Measurements from ENCODE around the gene ZDHHC24. TPM values are rescaled to one million over a fixed set of nuclear protein-coding genes. Genes with fewer than 3 reads are reported as not detected.
"Not testable (repeated sequence)": the region's sequence is repeated elsewhere in the genome, so short reads cannot be mapped to it uniquely, and the experiment has no call there.

Gene ZDHHC24
- total RNA-seq, 1 donor from 2014 or later, result 4.1 TPM

GRCh38 chr11:66589996-66590675, 44.3 kb upstream of the ZDHHC24 start:
- Histone ChIP-seq H3K9ac (no peak overlapping the region), H4K20me1 (ENCODE audit: low read depth) (no peaks in the 10 kb centered on the region), H3F3A (ENCODE audit: low read depth) (peaks cover 10% of the 10 kb centered on the region), H3K4me1 (peaks cover 6% of the 10 kb centered on the region), H3K4me3 (no peak overlapping the region), H3K9me3 (ENCODE audit: low read depth) (no peaks in the 10 kb centered on the region), H2AFZ (replicated peaks) (no peak overlapping the region), H3K27me3 (no peaks in the 10 kb centered on the region), H3K27ac (no peak overlapping the region), H3K4me2 (no peak overlapping the region), H3K79me2 (ENCODE audit: low read depth) (peaks cover 13% of the 10 kb centered on the region), H3K36me3 (no peaks in the 10 kb centered on the region)
- Mint-ChIP-seq H3K9me3 (peaks cover 40% of the 10 kb centered on the region), H3K27ac (no peak overlapping the region), H3K27me3 (ENCODE audit: insufficient read depth, low read depth) (peaks cover 12% of the 10 kb centered on the region), H3K36me3 (peaks cover 7% of the 10 kb centered on the region), H3K4me3 (no peak overlapping the region), H3K4me1 (peaks cover 16% of the 10 kb centered on the region)
- no peak for TF ChIP-seq CTCF (IDR thresholded peaks at IDR 0.05)
- no peak for TF ChIP-seq EZH2 (IDR thresholded peaks at IDR 0.05)
- TF ChIP-seq EZH2phosphoT487 (IDR thresholded peaks at IDR 0.05), result no peak
- no peak for DNase-seq (ENCODE audit: low spot score)

GRCh38 chr11:66589315-66589714, 43.5 kb upstream of the ZDHHC24 start:
- not testable (repeated sequence) for H3K4me1 ChIP-seq; H3K27ac ChIP-seq; H3K36me3 Mint-ChIP-seq; H3K9me3 ChIP-seq (ENCODE audit: low read depth); H3K4me3 Mint-ChIP-seq; H4K20me1 ChIP-seq (ENCODE audit: low read depth); H3K4me2 ChIP-seq; H3K27me3 ChIP-seq; H3K4me3 ChIP-seq; H2AFZ ChIP-seq (replicated peaks); H3K9ac ChIP-seq; DNase-seq (ENCODE audit: low spot score); H3K27ac Mint-ChIP-seq; H3F3A ChIP-seq (ENCODE audit: low read depth); H3K36me3 ChIP-seq
- Mint-ChIP-seq H3K27me3 (ENCODE audit: insufficient read depth, low read depth) (peaks cover 12% of the 10 kb centered on the region), H3K9me3 (peaks cover 43% of the 10 kb centered on the region), H3K4me1 (peaks cover 11% of the 10 kb centered on the region)
- H3K79me2 ChIP-seq (ENCODE audit: low read depth), result peaks cover 12% of the 10 kb centered on the region

- peaks cover 39% of the 10 kb centered on the region for H3K9me3 Mint-ChIP-seq
- no peak overlapping the region for H3K4me3 Mint-ChIP-seq
- no peak overlapping the region for H3K4me3 ChIP-seq
- H3K36me3 ChIP-seq, result no peaks in the 10 kb centered on the region
- no peak overlapping the region for H3K4me2 ChIP-seq
- no peak for DNase-seq (ENCODE audit: low spot score)
- no peaks in the 10 kb centered on the region for H3K36me3 Mint-ChIP-seq
- H3K4me1 ChIP-seq, result peaks cover 11% of the 10 kb centered on the region
- H3K27ac Mint-ChIP-seq, result no peak overlapping the region
- H3K4me1 Mint-ChIP-seq, result no peaks in the 10 kb centered on the region
- TF ChIP-seq CTCF (IDR thresholded peaks at IDR 0.05), result no peak
- no peak for TF ChIP-seq EZH2 (IDR thresholded peaks at IDR 0.05)
- no peak for TF ChIP-seq EZH2phosphoT487 (IDR thresholded peaks at IDR 0.05)
- no peaks in the 10 kb centered on the region for H3K9me3 ChIP-seq (ENCODE audit: low read depth)
- no peaks in the 10 kb centered on the region for H4K20me1 ChIP-seq (ENCODE audit: low read depth)
- no peak overlapping the region for H3K9ac ChIP-seq
- H3K27me3 Mint-ChIP-seq (ENCODE audit: insufficient read depth, low read depth), result peaks cover 3% of the 10 kb centered on the region
- H3K79me2 ChIP-seq (ENCODE audit: low read depth), result no peaks in the 10 kb centered on the region
- H3F3A ChIP-seq (ENCODE audit: low read depth), result peaks cover 9% of the 10 kb centered on the region
- H3K27ac ChIP-seq, result no peak overlapping the region
- no peak overlapping the region for H2AFZ ChIP-seq (replicated peaks)
- H3K27me3 ChIP-seq, result no peaks in the 10 kb centered on the region
These were observed 40.3 kb upstream of the ZDHHC24 start for GRCh38 chr11:66586136-66586535.

- H3F3A ChIP-seq (ENCODE audit: low read depth); H3K27ac ChIP-seq; H3K4me3 Mint-ChIP-seq; H4K20me1 ChIP-seq (ENCODE audit: low read depth); H2AFZ ChIP-seq (replicated peaks); H3K9ac ChIP-seq; H3K9me3 ChIP-seq (ENCODE audit: low read depth); H3K4me1 Mint-ChIP-seq; H3K27me3 Mint-ChIP-seq (ENCODE audit: insufficient read depth, low read depth); H3K36me3 Mint-ChIP-seq; H3K4me3 ChIP-seq; DNase-seq (ENCODE audit: low spot score); H3K27me3 ChIP-seq; H3K27ac Mint-ChIP-seq; H3K4me2 ChIP-seq; H3K36me3 ChIP-seq; H3K79me2 ChIP-seq (ENCODE audit: low read depth): not testable (repeated sequence)
- peaks cover 34% of the 10 kb centered on the region for H3K9me3 Mint-ChIP-seq
- H3K4me1 ChIP-seq, result peaks cover 11% of the 10 kb centered on the region
These were observed 39.6 kb upstream of the ZDHHC24 start for GRCh38 chr11:66585447-66585846.

- not testable (repeated sequence) for H3K27me3 Mint-ChIP-seq (ENCODE audit: insufficient read depth, low read depth); H3K27me3 ChIP-seq; H3K27ac Mint-ChIP-seq; H3K9ac ChIP-seq; H3F3A ChIP-seq (ENCODE audit: low read depth); H4K20me1 ChIP-seq (ENCODE audit: low read depth); H3K79me2 ChIP-seq (ENCODE audit: low read depth); H3K4me3 ChIP-seq; H3K36me3 ChIP-seq; H3K9me3 ChIP-seq (ENCODE audit: low read depth); H3K4me1 Mint-ChIP-seq; H3K4me2 ChIP-seq; H3K4me3 Mint-ChIP-seq; H3K36me3 Mint-ChIP-seq
- H3K9me3 Mint-ChIP-seq, result peaks cover 27% of the 10 kb centered on the region
- Histone ChIP-seq H2AFZ (replicated peaks) (peak overlapping the region; percentile 78), H3K27ac (peak overlapping the region; percentile 88), H3K4me1 (peaks cover 11% of the 10 kb centered on the region)
- peak; percentile 50 for DNase-seq (ENCODE audit: low spot score)
These were observed 36.8 kb upstream of the ZDHHC24 start for GRCh38 chr11:66582565-66583147.

Measured in neural progenitor cell (in vitro differentiated cells).